GM23338 (cell line): ENCODE data around the gene MPP2. TPM values are rescaled to one million over a fixed set of nuclear protein-coding genes. Genes with fewer than 3 reads are reported as not detected.

ENCODE experiments used
- ATAC-seq: fragments of 200-7000 bp; cut with Tn5 transposase; 3 replicates; pipeline ENCODE4 v1.9.1; 2020
- DNase-seq: peaks from one replicate; pipeline ENCODE4 v3.0.0-alpha.2; 2015; ENCODE audit warnings: low spot score
- H2AFZ ChIP-seq: fragments of 200-600 bp; sonication (generic); 2 replicates; pipeline ENCODE4 v1.8.0; 2016; ENCODE audit warnings: antibody characterized with exemption, mild to moderate bottlenecking, moderate library complexity
- H3F3A ChIP-seq: fragments of 200-600 bp; sonication (generic); replicated peaks from 2 replicates; pipeline ENCODE4 v1.8.0; 2017; ENCODE audit warnings: antibody characterized with exemption, mixed run types, low read depth
- H3K27ac ChIP-seq: fragments of 200-600 bp; sonication (generic); 2 replicates; pipeline ENCODE4 v1.6.1; 2016; ENCODE audit warnings: low read depth
- H3K27me3 ChIP-seq: fragments of 200-600 bp; sonication (generic); 2 replicates; pipeline ENCODE4 v1.8.0; 2016; ENCODE audit warnings: mild to moderate bottlenecking, mixed run types, moderate library complexity; ENCODE audit not compliant: insufficient read depth
- H3K36me3 ChIP-seq: fragments of 200-600 bp; sonication (generic); 2 replicates; pipeline ENCODE4 v1.8.0; 2016; ENCODE audit warnings: mild to moderate bottlenecking; ENCODE audit not compliant: insufficient read depth
- H3K4me1 ChIP-seq: fragments of 200-600 bp; sonication (generic); 2 replicates; pipeline ENCODE4 v1.8.0; 2016; ENCODE audit warnings: mild to moderate bottlenecking, moderate library complexity; ENCODE audit not compliant: insufficient read depth
- H3K4me2 ChIP-seq: fragments of 200-600 bp; sonication (generic); 2 replicates; pipeline ENCODE4 v1.7.1; 2017; ENCODE audit warnings: mixed run types
- H3K4me3 ChIP-seq: fragments of 200-600 bp; sonication (generic); 2 replicates; pipeline ENCODE4 v1.6.1; 2016; ENCODE audit warnings: mixed run types
- H3K79me2 ChIP-seq: fragments of 200-600 bp; sonication (generic); replicated peaks from 2 replicates; pipeline ENCODE4 v1.8.0; 2017; ENCODE audit warnings: mild to moderate bottlenecking; ENCODE audit not compliant: insufficient read depth
- H3K9me2 ChIP-seq: fragments of 200-600 bp; sonication (generic); 2 replicates; pipeline ENCODE4 v1.8.0; 2017; ENCODE audit not compliant: insufficient read depth
- H4K20me1 ChIP-seq: fragments of 200-600 bp; sonication (generic); replicated peaks from 2 replicates; pipeline ENCODE4 v1.8.0; 2017; ENCODE audit warnings: mild to moderate bottlenecking; ENCODE audit not compliant: insufficient read depth
- H3K27ac Mint-ChIP-seq: 2 replicates; pipeline ENCODE4 v1.8.0; 2020; ENCODE audit warnings: inconsistent platforms, mild to moderate bottlenecking, moderate library complexity, mixed read lengths
- H3K27me3 Mint-ChIP-seq: 3 replicates; pipeline ENCODE4 v1.8.0; 2022; ENCODE audit warnings: low read depth, mild to moderate bottlenecking, moderate library complexity, mixed read lengths, inconsistent platforms; ENCODE audit not compliant: insufficient read depth, poor library complexity
- H3K36me3 Mint-ChIP-seq: 3 replicates; pipeline ENCODE4 v1.8.0; 2021; ENCODE audit warnings: low read depth, mild to moderate bottlenecking, inconsistent platforms, moderate library complexity, mixed read lengths
- H3K4me1 Mint-ChIP-seq: 3 replicates; pipeline ENCODE4 v1.8.0; 2020; ENCODE audit warnings: mild to moderate bottlenecking, inconsistent platforms, mixed read lengths
- H3K4me3 Mint-ChIP-seq: 3 replicates; pipeline ENCODE4 v1.8.0; 2021; ENCODE audit warnings: moderate library complexity, mild to moderate bottlenecking, inconsistent platforms, mixed read lengths
- H3K9me3 Mint-ChIP-seq: 3 replicates; pipeline ENCODE4 v1.8.0; 2020; ENCODE audit warnings: moderate library complexity, mild to moderate bottlenecking, inconsistent platforms, mixed read lengths
- CREB1 ChIP-seq: fragments of 250-450 bp; sonication (Bioruptor Pico); IDR thresholded peaks from 2 replicates; pipeline ENCODE4 v1.5.0; 2020; ENCODE audit warnings: low read depth, mild to moderate bottlenecking, moderate library complexity
- CTCF ChIP-seq, 2 experiments: fragments of 200-600 bp in 1 of 2; sonication (generic) in 1 of 2; conservative IDR thresholded peaks; 2 replicates each; pipeline versions ENCODE4 v1.5.1 to v1.6.1; 2016 to 2017; ENCODE audit warnings: antibody characterized with exemption in 2 of 2, low read depth in 2 of 2, mild to moderate bottlenecking in 2 of 2, moderate library complexity in 1 of 2
- ETS1 ChIP-seq: IDR thresholded peaks from 2 replicates; pipeline ENCODE4 v1.6.1; 2016; ENCODE audit warnings: antibody characterized with exemption
- EZH2 ChIP-seq: fragments of 200-600 bp; sonication (generic); IDR thresholded peaks from one replicate; pipeline ENCODE4 v1.8.0; 2017; ENCODE audit warnings: antibody characterized with exemption, mild to moderate bottlenecking, low read depth; ENCODE audit not compliant: unreplicated experiment
- EZH2phosphoT487 ChIP-seq: fragments of 200-600 bp; sonication (generic); IDR thresholded peaks from one replicate; pipeline ENCODE4 v1.8.1; 2018; ENCODE audit warnings: antibody characterized with exemption; ENCODE audit not compliant: unreplicated experiment
- JUNB ChIP-seq: IDR thresholded peaks from one replicate; pipeline ENCODE4 v1.6.1; 2016; ENCODE audit warnings: antibody characterized with exemption; ENCODE audit not compliant: unreplicated experiment
- NANOG ChIP-seq: IDR thresholded peaks from 2 replicates; pipeline ENCODE4 v1.6.1; 2016; ENCODE audit warnings: antibody characterized with exemption, borderline replicate concordance
- POLR2AphosphoS5 ChIP-seq: IDR thresholded peaks from 2 replicates; pipeline ENCODE4 v1.6.1; 2016; ENCODE audit warnings: antibody characterized with exemption, low read depth
- REST ChIP-seq: IDR thresholded peaks from one replicate; pipeline ENCODE4 v1.6.1; 2018; ENCODE audit warnings: antibody characterized with exemption; ENCODE audit not compliant: unreplicated experiment
- STAT1 ChIP-seq: IDR thresholded peaks from one replicate; pipeline ENCODE4 v1.6.1; 2016; ENCODE audit warnings: antibody characterized with exemption; ENCODE audit not compliant: unreplicated experiment
- ZNF114 ChIP-seq: fragments of 250-450 bp; sonication (Bioruptor Pico); IDR thresholded peaks from 2 replicates; pipeline ENCODE4 v1.5.0; 2020; ENCODE audit warnings: mild to moderate bottlenecking, moderate library complexity
- ZNF331 ChIP-seq: fragments of 250-450 bp; sonication (Bioruptor Pico); IDR thresholded peaks from 2 replicates; pipeline ENCODE4 v1.5.0; 2020; ENCODE audit warnings: low read depth, mild to moderate bottlenecking, moderate library complexity
- ZNF462 ChIP-seq: fragments of 250-450 bp; sonication (Bioruptor Pico); IDR thresholded peaks from 2 replicates; pipeline ENCODE4 v1.5.0; 2020; ENCODE audit warnings: mild to moderate bottlenecking, moderate library complexity
- polyA plus RNA-seq: library from polyadenylated mRNA; unstranded; fragments of >200 nt; fragmentation: Nextera tagmentation; extraction: Ambion mirVana; gene quantifications from 2 replicates; pipeline ENCODE4 v1.2.1, GENCODE V29; 2016
- total RNA-seq: library from RNA; depleted of rRNA; stranded (reverse); fragments of >200 nt; shearing (Covaris generic); gene quantifications from 2 replicates; pipeline ENCODE4 v1.2.3, GENCODE V29; 2014

The MPP2 gene
- total and polyA plus RNA-seq, 2 experiments from 2014 or later: 7.8 to 20.7 TPM

GRCh38 chr17:43935926-43936261 lies 28.6 kb upstream of the MPP2 start:
- H3K4me1 Mint-ChIP-seq: peaks cover 7% of the 10 kb centered on the region
- Histone ChIP-seq H3F3A (no peaks in the 10 kb centered on the region), H3K4me3 (no peak overlapping the region), H3K27me3 (peaks cover 36% of the 10 kb centered on the region), H4K20me1 (no peaks in the 10 kb centered on the region), H3K27ac (no peak overlapping the region), H3K79me2 (no peaks in the 10 kb centered on the region), H3K9me2 (0 out of 2 replicates have a peak, but pooled peaks cover 5% of the 10 kb centered on the region), H3K36me3 (no peaks in the 10 kb centered on the region), H2AFZ (no peak overlapping the region), H3K4me1 (no peaks in the 10 kb centered on the region), H3K4me2 (no peak overlapping the region)
- H3K4me3 Mint-ChIP-seq: no peak overlapping the region
- peaks cover 44% of the 10 kb centered on the region for H3K27me3 Mint-ChIP-seq
- TF ChIP-seq ZNF114 (CRISPR knock-in tag) (no peak), ETS1 (no peak), EZH2 (no peak), STAT1 (no peak), REST (no peak), ZNF331 (CRISPR knock-in tag) (no peak), CTCF (conservative IDR thresholded peaks at IDR 0.05; ENCODE audit: low read depth in 2 of 2) (no peak), EZH2phosphoT487 (no peak), JUNB (no peak), NANOG (no peak), POLR2AphosphoS5 (no peak), ZNF462 (CRISPR knock-in tag) (no peak), CREB1 (CRISPR knock-in tag) (no peak)
- no peak overlapping the region for H3K27ac Mint-ChIP-seq
- ATAC-seq (peak; percentile 6; the same call in 1 of the 3 replicates), DNase-seq (no peak)
- no peaks in the 10 kb centered on the region; the same call in 2 of the 3 replicates for H3K36me3 Mint-ChIP-seq
- H3K9me3 Mint-ChIP-seq: no peaks in the 10 kb centered on the region
